Endometrial microvascular endothelial cells (primary cell): Measurements from ENCODE around the gene NEIL1. TPM values are rescaled to one million over a fixed set of nuclear protein-coding genes. Genes with fewer than 3 reads are reported as not detected.
"Not testable (repeated sequence)": the region's sequence is repeated elsewhere in the genome, so short reads cannot be mapped to it uniquely, and the experiment has no call there.

Source experiments
- in situ Hi-C: cut with HindIII; loops from 2 replicates; pipeline ENCODE4 v1.10.0; 2017; ENCODE audit warnings: low sequenced_read_pairs, low pct_unique_long_range_greater_than_20kb; ENCODE audit errors: inconsistent ontology term
- total RNA-seq: library from RNA; depleted of rRNA; stranded (reverse); fragments of >200 nt; gene quantifications from one replicate; pipeline ENCODE4 v1.2.3, GENCODE V29; 2015; ENCODE audit errors: inconsistent ontology term

Gene NEIL1
- total RNA-seq, 1 donor from 2014 or later, result 8.3 TPM

DNA sequence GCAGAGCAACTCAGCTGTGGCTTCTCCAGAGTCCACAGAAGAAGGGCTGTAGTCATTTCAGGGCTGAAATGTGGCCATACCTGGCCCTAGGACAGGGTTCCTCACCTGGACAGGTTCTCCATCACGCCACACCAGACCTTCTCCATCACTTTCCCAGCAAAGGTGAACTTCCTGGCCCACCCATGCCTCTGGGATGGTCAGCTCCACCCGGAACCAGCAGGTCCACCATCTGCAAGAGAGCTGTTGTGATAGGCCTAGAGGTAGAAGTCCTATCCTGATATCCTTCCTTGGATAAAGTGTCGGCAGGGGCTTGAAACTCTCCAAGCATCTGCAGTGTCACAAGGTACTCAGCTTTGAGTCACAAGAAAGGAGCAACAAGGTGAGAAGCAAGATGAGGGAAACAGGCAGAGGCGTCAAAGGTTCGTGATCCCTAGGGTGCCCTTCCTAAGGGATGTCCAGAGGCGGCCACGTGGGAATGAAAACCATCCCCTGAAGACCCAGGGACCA is 20.6 kb downstream of the NEIL1 start:
- in situ Hi-C loops, result no loop called here

DNA sequence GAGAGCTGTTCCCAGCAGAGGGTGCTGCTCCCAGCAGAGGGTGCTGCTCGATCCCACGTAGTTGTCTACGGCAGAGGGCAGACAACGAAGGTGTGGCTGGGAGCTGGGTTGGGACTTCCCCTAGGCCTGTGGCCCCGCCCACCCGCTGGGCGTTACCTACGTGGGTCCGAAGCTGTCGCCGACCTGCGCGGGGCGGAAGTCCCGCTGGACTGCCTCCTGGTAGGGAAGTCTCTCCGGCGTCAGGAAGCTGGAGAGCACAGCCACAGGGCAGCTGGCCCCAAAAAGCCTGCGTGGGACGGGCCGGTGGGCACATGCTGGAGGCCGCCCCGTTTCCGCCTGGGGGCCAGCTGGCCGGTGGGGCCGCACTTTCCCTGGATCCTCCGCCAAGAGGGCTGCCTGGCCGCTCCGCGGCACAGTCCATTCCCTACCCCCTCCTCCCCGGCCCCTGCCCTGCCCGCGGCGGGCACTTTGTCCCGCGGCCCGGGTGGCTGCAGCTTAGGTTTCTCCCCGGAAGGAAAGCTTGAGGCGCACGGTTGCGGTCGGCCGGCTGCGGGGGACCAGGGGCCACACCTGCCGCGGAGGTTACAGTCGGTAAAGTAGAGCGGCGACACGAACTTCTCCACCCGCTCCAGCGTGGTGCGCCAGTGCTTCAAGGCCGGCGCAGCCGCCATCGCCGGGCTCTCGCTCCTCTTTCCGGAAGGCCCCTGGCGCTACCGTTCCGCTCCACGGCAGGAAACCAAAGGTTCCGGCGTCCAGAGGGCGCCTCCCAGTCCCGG is 21.3 kb downstream of the NEIL1 start, which contains the start of gene MAN2C1:
Gene MAN2C1 (minus strand): TSS at position 695 of the 776 bp plus-strand sequence. CDS start 24 bp downstream, at position 671.
- in situ Hi-C loops, result no loop called here

DNA sequence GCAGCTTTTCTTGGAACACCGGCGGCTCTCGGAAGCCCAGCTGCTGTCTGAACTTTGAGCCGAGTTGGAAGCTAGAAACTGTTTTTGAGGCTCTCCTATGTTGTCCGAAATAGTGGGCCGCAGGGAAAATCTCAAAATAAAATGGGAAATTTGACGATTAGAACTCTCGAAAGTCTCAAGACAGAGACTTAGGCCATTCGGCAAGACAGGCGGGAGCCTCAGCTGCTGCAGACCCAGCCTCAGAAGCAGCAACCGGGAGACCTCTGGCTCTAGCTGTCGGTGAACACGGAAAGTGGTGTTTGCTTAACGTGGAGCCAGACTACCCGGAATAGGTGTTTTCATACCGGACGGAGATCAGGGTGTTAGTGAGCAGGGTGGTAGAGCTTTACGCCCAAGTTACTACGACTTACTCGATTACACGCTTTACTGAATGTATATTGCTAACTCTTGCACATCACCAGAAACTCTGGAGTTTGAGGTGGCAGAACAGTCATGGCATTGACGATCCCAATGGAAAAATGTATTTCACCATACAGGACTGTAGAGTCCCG is 21.9 kb downstream of the NEIL1 start:
- in situ Hi-C loops, result no loop called here

DNA sequence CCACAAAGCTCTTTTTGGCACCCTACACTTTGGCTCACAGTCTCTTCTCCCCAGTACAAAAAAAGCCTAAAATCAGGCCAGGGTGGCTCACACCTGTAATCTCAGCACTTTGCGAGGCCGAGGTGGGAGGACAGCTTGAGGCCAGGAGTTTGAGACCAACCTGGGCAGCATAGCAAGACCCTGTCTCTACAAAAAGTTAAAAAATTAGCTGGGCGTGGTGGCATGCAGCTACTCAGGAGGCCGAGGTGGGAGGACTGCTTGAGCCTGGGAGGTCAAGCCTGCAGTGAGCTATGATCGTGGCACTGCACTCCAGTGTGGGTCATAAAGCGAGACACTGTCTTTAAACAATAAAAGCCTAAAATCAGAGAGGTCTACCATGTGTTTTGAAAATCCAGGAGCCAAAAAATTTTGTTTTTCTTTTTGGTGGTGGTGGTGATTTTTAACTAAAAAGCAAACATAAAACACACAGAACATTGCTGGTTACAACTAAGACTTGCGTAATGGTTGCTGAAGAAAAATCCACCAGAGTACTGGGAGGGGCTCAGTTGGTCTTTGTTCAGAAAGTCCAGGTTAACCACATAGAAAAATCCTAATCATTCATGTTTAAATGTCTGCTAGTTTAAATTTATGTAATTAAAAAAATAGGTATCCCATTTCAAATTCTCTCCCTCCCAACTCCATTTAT is 23.2 kb downstream of the NEIL1 start:
- in situ Hi-C loops, result no loop called here

DNA sequence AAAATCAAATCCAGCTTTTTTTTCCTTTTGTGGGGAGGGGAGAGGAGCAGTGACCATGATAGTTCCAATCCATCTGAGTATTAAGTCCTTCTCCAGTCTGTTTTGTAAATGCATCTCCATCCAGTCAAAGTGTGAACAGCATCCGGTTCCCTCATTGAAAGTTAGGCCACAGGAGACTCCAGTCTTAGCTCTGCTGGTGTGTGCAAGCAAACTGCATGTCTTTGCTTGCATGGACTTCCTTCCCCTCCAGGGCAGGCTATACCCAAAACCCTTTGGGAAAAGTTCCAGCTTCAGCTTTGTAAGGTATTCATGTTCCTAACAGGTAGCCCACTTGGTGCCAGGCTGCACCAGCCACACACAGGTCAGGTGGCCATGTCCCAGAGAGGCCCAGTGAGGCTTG is 24.6 kb downstream of the NEIL1 start:
- in situ Hi-C loops, result no loop called here

DNA sequence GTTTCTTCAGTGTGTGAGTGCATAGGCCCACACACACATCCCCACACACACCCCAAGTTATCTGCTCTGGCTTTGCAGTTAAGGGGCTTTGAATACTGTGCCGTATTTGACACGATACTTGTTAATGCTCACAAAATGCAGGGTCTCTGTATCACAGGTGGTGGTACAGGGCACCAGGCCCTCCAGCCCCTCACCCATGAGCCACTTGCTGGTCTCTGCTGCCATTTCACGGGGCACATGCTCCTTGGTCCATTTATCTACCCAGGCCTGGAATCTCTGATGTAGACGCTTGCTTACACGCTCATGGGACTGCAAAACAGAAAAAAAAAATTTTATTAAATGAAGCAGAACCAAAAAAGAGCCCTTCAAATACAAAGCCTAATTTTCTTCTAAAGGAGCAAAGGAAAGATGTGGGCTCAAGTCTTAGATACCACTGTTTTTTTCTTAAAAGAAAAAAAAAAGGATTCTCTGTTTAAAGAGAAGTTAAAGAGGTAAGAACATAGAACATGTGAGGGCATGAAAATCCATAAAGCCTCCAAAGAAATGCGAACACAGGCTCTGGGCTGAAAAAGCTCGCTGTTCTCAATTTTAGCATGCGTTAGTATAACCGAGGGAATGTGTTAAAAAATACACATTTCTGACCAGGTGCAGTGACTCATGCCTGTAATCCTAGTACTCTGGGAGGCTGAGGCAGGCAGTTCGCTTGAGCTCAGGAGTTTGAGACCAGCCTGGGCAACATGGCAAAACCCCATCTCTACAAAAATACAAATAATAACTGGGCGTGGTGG is 25.3 kb downstream of the NEIL1 start:
- in situ Hi-C loops, result no loop called here

DNA sequence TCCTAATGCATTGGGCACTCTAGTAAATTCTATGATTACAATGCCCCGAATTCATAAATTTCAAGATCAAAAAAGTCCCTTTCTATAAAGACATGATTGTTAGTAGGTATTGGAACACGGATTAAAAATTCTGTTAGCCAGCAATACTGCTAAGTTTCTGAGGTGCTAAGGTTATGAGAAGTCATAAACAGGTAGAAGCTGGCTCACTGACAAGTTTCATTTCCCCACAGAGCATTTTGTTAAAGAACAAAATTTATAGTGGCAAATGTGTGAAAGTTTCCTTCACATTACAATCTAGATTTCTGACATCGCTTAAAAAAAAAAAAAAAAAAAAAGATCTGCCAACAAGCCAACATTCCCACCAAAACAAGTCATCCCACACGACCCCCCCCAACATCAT is 33.9 kb downstream of the NEIL1 start:
- in situ Hi-C loops, result no loop called here

DNA sequence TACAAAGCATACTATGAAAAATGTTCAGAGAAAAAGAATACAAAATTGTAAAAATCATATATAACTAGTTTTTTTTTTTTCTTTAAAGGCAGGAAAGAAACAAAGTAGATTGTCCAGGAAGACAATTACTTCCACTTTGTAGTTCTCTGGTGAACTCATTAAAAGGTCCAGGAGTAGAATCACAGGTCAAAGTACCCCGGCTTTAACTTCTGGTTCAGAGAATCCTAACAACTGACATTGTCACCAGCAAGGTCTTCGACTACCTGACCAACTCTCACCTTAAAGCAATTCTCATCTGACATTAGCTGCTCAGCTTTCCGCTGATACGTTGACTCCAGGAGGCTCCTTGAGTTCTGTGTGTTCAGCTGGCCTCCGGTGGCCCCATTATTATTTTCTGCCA is 37.1 kb downstream of the NEIL1 start:
- in situ Hi-C loops, result not testable (repeated sequence)

DNA sequence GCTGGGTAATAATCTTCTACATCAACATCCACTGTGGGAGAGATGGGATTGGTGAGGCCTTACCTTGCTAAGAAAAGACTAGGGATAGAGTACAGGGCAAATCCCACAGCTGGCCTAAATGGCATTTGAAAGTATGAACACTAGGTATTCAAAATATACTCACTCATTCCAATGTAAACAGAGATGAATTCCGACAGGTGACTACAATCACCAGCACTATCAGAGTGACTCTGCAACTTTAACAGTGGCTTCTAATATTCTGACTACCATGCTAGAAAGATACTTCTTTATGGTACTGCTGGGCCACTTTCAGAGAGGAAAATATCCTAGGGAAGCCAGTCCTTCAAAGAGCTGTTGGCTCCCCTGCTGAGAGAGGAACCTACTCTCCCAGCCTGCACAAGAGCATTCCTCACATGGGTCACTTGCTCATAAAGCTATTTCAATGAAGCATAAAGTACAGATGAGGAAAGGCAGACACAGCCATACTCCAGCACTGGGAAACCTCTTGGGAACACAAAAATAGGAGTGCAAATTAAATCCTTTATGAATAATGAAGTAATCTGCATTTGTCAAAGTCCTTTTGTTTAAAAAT is 43.0 kb downstream of the NEIL1 start:
- in situ Hi-C loops, result no loop called here

DNA sequence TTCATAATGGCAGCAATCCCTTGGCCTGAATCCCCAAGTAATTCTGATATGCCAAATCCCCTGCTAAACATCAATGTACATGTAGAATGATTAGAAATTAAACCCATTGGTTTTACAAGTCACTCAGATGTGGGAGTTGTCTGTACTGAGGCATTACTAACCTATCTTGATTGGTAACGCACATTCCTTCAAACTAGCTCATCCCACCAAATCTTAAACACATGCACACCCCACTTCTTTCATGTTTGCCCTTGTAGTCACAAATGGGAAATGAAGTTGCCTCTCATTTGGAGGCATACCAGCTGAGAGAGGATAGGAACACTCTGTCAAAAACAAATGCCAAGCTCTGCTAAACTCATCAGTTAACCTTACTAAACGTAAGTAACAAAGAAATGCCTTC is 50.7 kb downstream of the NEIL1 start:
- in situ Hi-C loops, result no loop called here

DNA sequence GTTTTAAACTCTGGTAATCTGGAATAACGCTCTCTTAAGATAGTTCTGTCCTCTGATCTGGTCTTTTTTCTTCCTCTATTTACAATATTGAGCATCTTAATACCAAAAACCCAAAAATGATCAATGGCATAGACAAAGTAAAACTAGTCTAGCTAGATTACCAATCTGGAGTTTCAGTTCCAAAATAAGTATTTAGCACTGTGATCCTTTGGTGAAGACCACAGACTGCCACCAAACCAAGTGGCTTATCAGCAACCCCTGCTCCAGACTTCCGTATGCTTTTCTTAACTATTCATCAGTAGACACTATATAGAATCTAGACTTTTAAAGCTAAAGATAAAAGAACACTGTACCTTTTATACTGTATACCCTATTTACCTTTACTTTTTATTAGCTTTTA is 57.1 kb downstream of the NEIL1 start:
- in situ Hi-C loops, result no loop called here

Other genes starting within 250 kb of the NEIL1 start
- gene C15orf39, start 145.2 kb upstream of the NEIL1 start, total RNA-seq, result 16.1 TPM
- gene GOLGA6C, start 88.7 kb upstream of the NEIL1 start, total RNA-seq, result not detected
- gene GOLGA6D, start 64.2 kb upstream of the NEIL1 start, total RNA-seq, result not detected
- 88.2 TPM for gene COMMD4, start 11.0 kb upstream of the NEIL1 start, total RNA-seq
- gene MAN2C1, start 21.6 kb downstream of the NEIL1 start, total RNA-seq, result 90.7 TPM
- 21.0 TPM for gene SIN3A, start 104.7 kb downstream of the NEIL1 start, total RNA-seq
- 19.1 TPM for gene PTPN9, start 232.3 kb downstream of the NEIL1 start, total RNA-seq